Measurements from ENCODE around the gene ACTR10.

The ACTR10 gene

DNA sequence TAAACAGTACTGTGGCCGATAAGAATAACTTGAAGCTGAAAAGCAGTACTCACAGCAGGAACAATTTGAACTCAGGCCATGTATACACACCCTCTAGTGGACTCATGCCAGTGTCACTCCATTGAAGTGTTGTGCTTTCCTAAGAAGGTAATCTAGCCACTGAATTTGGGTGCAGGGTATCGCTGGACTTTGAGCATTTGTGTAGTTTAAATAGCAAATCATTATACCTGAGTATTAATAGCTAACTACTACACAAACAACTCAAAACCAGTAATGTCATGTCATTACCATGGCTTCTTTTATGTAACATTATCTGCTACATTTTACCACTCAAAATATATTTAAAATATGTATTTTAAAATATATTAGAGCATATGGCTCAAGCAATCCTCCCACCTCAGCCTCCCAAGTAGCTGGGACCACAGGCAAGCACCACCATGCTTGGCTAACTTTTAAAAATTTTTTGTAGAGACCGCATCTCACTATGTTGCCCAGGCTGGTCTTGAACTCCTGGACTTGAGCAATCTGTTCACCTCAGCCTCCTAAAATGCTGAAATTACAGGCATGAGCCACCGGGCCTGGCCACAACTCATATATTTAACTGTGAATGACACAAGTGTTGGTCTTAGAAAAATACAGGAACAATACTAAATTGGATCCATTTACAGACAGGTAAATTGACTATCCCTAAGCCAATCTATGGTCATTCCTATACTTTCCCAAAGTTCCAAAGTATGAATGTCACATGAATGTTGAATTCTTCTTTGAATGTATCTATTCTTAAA, 72.8 kb downstream of the ACTR10 start:
- Histone ChIP-seq H3K4me1 (ENCODE audit: low read length) (no peaks in the 10 kb centered on the region), H3K4me2 (ENCODE audit: low read depth, low read length) (no peak overlapping the region), H3F3A (ENCODE audit: insufficient read depth, low read length) (no peaks in the 10 kb centered on the region), H4K20me1 (ENCODE audit: insufficient read depth, low read length) (no peaks in the 10 kb centered on the region), H2AFZ (ENCODE audit: low read length) (no peak overlapping the region), H3K79me2 (ENCODE audit: low read length) (peaks cover 28% of the 10 kb centered on the region), H3K27ac (ENCODE audit: low read length) (no peak overlapping the region), H3K9ac (ENCODE audit: low read length) (no peak overlapping the region), H3K4me3 (ENCODE audit: low read length) (no peak overlapping the region), H3K27me3 (replicated peaks; ENCODE audit: insufficient read depth, low read length) (no peaks in the 10 kb centered on the region), H3K9me3 (replicated peaks; ENCODE audit: insufficient read depth, low read length) (no peaks in the 10 kb centered on the region), H3K36me3 (replicated peaks; ENCODE audit: insufficient read depth, low read length) (no peaks in the 10 kb centered on the region; the same call in 1 of the 2 replicates), H3K9me2 (replicated peaks; ENCODE audit: insufficient read depth, low read length) (no peaks in the 10 kb centered on the region)
- no peak for DNase-seq
- no peak for TF ChIP-seq EZH2 (optimal IDR thresholded peaks at IDR 0.05; ENCODE audit: low read depth, low read length)
- no peak for TF ChIP-seq EZH2phosphoT487 (IDR thresholded peaks at IDR 0.05; ENCODE audit: low read length)
- TF ChIP-seq, protein P1, sequence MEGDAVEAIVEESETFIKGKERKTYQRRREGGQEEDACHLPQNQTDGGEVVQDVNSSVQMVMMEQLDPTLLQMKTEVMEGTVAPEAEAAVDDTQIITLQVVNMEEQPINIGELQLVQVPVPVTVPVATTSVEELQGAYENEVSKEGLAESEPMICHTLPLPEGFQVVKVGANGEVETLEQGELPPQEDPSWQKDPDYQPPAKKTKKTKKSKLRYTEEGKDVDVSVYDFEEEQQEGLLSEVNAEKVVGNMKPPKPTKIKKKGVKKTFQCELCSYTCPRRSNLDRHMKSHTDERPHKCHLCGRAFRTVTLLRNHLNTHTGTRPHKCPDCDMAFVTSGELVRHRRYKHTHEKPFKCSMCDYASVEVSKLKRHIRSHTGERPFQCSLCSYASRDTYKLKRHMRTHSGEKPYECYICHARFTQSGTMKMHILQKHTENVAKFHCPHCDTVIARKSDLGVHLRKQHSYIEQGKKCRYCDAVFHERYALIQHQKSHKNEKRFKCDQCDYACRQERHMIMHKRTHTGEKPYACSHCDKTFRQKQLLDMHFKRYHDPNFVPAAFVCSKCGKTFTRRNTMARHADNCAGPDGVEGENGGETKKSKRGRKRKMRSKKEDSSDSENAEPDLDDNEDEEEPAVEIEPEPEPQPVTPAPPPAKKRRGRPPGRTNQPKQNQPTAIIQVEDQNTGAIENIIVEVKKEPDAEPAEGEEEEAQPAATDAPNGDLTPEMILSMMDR (IDR thresholded peaks at IDR 0.05; ENCODE audit: low read length): no peak

- H2AFZ ChIP-seq (ENCODE audit: low read length): no peak overlapping the region
- no peak overlapping the region for H3K9ac ChIP-seq (ENCODE audit: low read length)
- TF ChIP-seq EZH2phosphoT487 (IDR thresholded peaks at IDR 0.05; ENCODE audit: low read length) (no peak), EZH2 (optimal IDR thresholded peaks at IDR 0.05; ENCODE audit: low read depth, low read length) (no peak)
- TF ChIP-seq, protein P1 (IDR thresholded peaks at IDR 0.05; ENCODE audit: low read length): no peak
- H3K4me2 ChIP-seq (ENCODE audit: low read depth, low read length): no peak overlapping the region
- H3K9me3 ChIP-seq (replicated peaks; ENCODE audit: insufficient read depth, low read length): no peaks in the 10 kb centered on the region
- H3K79me2 ChIP-seq (ENCODE audit: low read length): peaks cover 35% of the 10 kb centered on the region
- no peaks in the 10 kb centered on the region for H4K20me1 ChIP-seq (ENCODE audit: insufficient read depth, low read length)
- DNase-seq: no peak
- no peaks in the 10 kb centered on the region for H3F3A ChIP-seq (ENCODE audit: insufficient read depth, low read length)
- no peaks in the 10 kb centered on the region for H3K27me3 ChIP-seq (replicated peaks; ENCODE audit: insufficient read depth, low read length)
- no peak overlapping the region for H3K27ac ChIP-seq (ENCODE audit: low read length)
- no peaks in the 10 kb centered on the region; the same call in 1 of the 2 replicates for H3K36me3 ChIP-seq (replicated peaks; ENCODE audit: insufficient read depth, low read length)
- no peaks in the 10 kb centered on the region for H3K9me2 ChIP-seq (replicated peaks; ENCODE audit: insufficient read depth, low read length)
- H3K4me3 ChIP-seq (ENCODE audit: low read length): no peak overlapping the region
- no peaks in the 10 kb centered on the region for H3K4me1 ChIP-seq (ENCODE audit: low read length)
Observed at GRCh38 chr14:58274881-58275280, 74.9 kb downstream of the ACTR10 start.

DNA sequence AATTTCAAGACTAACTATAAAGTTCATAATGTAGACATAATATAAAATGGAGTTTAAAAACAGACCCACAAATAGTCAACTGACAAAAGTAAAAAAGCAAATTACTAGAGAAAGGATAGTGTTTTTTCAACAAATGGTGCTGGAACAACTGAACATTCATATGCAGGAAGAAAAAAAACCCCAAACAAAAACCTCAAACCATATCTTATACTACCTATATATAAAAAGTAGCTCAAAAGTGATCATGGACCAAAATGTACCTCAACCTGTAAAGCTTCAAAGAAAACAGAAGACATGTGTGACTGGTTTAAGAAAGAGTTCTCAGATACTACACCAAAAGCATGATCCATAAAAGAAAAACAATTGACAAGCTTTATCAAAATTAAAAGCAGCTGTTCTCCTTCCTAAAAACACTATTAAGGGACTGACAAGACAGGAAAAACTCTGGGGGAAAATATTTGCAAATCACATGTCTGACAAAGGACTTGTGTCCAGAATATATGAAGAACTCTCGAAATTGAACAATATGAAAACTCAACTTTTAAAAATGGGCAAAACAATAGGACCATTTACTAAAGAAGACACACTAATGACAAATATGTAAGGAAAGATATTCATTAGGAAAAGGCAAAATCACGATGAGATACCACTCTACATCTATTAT, 75.7 kb downstream of the ACTR10 start:
- Histone ChIP-seq H3K4me2 (ENCODE audit: low read depth, low read length) (no peak overlapping the region), H2AFZ (ENCODE audit: low read length) (no peak overlapping the region), H3K4me1 (ENCODE audit: low read length) (no peaks in the 10 kb centered on the region), H3F3A (ENCODE audit: insufficient read depth, low read length) (no peaks in the 10 kb centered on the region), H3K9me3 (replicated peaks; ENCODE audit: insufficient read depth, low read length) (no peaks in the 10 kb centered on the region), H3K27me3 (replicated peaks; ENCODE audit: insufficient read depth, low read length) (no peaks in the 10 kb centered on the region), H3K4me3 (ENCODE audit: low read length) (no peak overlapping the region), H3K27ac (ENCODE audit: low read length) (no peak overlapping the region), H3K36me3 (replicated peaks; ENCODE audit: insufficient read depth, low read length) (no peaks in the 10 kb centered on the region; the same call in 1 of the 2 replicates), H3K9ac (ENCODE audit: low read length) (no peak overlapping the region), H4K20me1 (ENCODE audit: insufficient read depth, low read length) (no peaks in the 10 kb centered on the region), H3K9me2 (replicated peaks; ENCODE audit: insufficient read depth, low read length) (no peaks in the 10 kb centered on the region), H3K79me2 (ENCODE audit: low read length) (peaks cover 30% of the 10 kb centered on the region)
- no peak for DNase-seq
- TF ChIP-seq EZH2 (optimal IDR thresholded peaks at IDR 0.05; ENCODE audit: low read depth, low read length) (no peak), EZH2phosphoT487 (IDR thresholded peaks at IDR 0.05; ENCODE audit: low read length) (no peak)
- TF ChIP-seq, protein P1 (IDR thresholded peaks at IDR 0.05; ENCODE audit: low read length): no peak

Data from MM.1S (cell line).